Gastrocnemius medialis (tissue), 4 donors: Measurements from ENCODE around the gene FUS.

ENCODE experiments used
- POLR2A ChIP-seq, 2 donors: fragments of 450-650 bp; IDR thresholded peaks; one replicate each; pipeline ENCODE4 v1.6.1; 2017; ENCODE audit warnings: antibody characterized with exemption in 2 of 2, mild to moderate bottlenecking in 2 of 2, moderate library complexity in 2 of 2
- TF ChIP-seq, protein P1 (sequence below), 5 experiments: fragments of 450-650 bp in 3 of 5; fragments of 200-600 bp in 2 of 5; sonication (generic) in 2 of 5; IDR thresholded peaks in 4 of 5; conservative IDR thresholded peaks in 1 of 5; 1 replicate in 4 of 5; 2 replicates in 1 of 5; pipeline ENCODE4 v1.5.1; 2016 to 2019; ENCODE audit warnings: antibody characterized with exemption in 5 of 5, mild to moderate bottlenecking in 3 of 5, moderate library complexity in 3 of 5

DNA sequence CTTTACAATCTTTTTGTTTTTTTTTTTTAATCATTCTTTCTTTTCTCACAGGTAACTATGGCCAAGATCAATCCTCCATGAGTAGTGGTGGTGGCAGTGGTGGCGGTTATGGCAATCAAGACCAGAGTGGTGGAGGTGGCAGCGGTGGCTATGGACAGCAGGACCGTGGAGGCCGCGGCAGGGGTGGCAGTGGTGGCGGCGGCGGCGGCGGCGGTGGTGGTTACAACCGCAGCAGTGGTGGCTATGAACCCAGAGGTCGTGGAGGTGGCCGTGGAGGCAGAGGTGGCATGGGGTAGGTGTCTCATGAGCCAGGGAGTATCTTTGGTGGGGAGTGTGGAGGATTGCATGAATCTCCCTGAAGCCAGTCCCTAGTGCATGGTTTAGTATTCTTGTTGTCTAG, 4.9 kb downstream of the FUS start:
- TF ChIP-seq, protein P1, sequence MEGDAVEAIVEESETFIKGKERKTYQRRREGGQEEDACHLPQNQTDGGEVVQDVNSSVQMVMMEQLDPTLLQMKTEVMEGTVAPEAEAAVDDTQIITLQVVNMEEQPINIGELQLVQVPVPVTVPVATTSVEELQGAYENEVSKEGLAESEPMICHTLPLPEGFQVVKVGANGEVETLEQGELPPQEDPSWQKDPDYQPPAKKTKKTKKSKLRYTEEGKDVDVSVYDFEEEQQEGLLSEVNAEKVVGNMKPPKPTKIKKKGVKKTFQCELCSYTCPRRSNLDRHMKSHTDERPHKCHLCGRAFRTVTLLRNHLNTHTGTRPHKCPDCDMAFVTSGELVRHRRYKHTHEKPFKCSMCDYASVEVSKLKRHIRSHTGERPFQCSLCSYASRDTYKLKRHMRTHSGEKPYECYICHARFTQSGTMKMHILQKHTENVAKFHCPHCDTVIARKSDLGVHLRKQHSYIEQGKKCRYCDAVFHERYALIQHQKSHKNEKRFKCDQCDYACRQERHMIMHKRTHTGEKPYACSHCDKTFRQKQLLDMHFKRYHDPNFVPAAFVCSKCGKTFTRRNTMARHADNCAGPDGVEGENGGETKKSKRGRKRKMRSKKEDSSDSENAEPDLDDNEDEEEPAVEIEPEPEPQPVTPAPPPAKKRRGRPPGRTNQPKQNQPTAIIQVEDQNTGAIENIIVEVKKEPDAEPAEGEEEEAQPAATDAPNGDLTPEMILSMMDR (IDR thresholded peaks at IDR 0.05 in 4 of 5, conservative IDR thresholded peaks at IDR 0.05 in 1 of 5), result no peak
- no peak for TF ChIP-seq POLR2A (IDR thresholded peaks at IDR 0.05)
